CD4-positive, alpha-beta T cell treated with Interleukin-12 subunit alpha and Interleukin-12 subunit beta, for 1 hour (primary cell): ENCODE data around the gene FES.

Source experiments
- DNase-seq: peaks from one replicate; pipeline ENCODE4 v3.0.0-alpha.2; 2020

The FES gene

DNA sequence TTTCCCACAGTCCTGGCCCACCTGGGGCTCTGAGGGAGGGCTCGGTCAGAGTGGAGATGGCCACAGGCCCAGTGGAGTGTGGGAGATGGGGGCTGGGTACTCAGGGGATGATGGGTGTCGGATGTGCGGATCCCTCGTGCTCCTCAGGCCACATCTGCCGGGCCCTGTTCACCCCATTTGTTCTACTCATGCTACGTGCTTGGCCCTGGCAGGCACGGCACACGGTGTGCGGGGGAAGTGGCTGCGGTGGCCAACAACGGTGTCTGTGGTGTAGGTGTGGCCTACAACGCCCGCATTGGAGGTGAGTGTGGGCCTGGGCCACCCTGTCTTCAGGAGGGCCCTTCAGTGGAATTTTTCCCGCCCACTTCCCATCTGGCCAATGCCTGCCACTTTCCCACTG lies 7.0 kb upstream of the FES start:
- DNase-seq = no peak

DNA sequence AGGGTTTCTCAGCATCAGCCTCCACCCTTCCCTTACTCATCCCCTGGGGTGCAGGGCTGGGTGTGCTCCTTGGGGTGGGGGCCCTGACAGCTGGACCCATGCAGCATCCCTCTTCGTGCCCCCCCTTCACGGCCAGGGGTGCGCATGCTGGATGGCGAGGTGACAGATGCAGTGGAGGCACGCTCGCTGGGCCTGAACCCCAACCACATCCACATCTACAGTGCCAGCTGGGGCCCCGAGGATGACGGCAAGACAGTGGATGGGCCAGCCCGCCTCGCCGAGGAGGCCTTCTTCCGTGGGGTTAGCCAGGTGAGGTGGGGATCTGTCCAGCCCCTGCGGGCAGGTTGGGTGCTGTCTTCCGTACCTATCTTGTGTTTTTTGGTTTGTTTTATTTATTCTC lies 6.3 kb upstream of the FES start:
- no peak for DNase-seq

- DNase-seq = no peak
Observed at GRCh38 chr15:90878660-90879059, 5.6 kb upstream of the FES start.

DNA sequence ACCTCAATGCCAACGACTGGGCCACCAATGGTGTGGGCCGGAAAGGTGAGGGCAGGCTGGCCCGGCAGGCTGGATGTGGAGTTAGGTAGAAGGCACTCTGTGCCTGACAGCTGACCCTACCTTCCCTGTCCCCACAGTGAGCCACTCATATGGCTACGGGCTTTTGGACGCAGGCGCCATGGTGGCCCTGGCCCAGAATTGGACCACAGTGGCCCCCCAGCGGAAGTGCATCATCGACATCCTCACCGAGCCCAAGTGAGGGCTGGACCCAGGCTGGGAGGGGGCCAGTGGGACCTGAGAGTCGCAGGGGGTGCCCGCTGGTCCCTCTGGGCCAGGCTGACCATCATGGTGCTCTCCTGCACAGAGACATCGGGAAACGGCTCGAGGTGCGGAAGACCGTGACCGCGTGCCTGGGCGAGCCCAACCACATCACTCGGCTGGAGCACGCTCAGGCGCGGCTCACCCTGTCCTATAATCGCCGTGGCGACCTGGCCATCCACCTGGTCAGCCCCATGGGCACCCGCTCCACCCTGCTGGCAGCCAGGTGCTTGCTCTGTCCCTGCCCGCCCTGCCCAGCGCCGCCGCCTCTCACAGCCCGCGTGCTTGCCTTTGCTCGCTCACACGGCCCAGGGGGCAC lies 4.5 kb upstream of the FES start:
- DNase-seq = no peak

DNA sequence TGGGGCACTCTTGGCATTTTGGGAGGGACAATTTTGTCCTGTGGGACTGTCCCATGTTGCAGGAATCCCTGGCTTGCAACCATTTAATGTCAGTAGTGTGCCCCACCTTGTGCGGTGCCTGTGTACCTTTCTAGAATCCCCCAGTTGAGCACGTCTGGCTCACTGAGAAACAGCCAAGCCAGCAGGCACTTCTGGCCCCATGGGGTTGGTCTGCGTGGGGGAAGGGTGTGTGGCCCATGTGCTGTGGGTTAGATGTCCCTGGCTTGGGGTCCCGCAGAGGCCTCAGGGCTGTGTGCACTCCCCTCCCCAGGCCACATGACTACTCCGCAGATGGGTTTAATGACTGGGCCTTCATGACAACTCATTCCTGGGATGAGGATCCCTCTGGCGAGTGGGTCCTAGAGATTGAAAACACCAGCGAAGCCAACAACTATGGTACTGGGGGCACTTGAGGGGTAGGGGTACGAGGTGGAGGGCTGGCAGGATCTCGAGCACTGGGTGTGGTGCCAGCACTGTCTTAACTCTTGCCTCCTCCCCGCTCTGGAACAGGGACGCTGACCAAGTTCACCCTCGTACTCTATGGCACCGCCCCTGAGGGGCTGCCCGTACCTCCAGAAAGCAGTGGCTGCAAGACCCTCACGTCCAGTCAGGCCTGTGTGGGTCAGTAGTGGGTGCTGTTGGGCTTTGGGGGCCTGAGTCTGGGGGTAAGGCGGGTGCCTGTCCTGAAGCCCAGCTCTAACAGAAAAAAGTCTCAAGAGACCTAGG lies 3.7 kb upstream of the FES start:
- DNase-seq = no peak

GRCh38 chr15:90881181-90881977 lies 2.9 kb upstream of the FES start:
- DNase-seq = no peak

DNA sequence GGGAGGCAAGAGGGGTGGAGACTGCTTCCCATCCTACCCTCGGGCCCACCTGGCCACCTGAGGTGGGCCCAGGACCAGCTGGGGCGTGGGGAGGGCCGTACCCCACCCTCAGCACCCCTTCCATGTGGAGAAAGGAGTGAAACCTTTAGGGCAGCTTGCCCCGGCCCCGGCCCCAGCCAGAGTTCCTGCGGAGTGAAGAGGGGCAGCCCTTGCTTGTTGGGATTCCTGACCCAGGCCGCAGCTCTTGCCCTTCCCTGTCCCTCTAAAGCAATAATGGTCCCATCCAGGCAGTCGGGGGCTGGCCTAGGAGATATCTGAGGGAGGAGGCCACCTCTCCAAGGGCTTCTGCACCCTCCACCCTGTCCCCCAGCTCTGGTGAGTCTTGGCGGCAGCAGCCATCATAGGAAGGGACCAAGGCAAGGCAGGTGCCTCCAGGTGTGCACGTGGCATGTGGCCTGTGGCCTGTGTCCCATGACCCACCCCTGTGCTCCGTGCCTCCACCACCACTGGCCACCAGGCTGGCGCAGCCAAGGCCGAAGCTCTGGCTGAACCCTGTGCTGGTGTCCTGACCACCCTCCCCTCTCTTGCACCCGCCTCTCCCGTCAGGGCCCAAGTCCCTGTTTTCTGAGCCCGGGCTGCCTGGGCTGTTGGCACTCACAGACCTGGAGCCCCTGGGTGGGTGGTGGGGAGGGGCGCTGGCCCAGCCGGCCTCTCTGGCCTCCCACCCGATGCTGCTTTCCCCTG lies 2.2 kb upstream of the FES start:
- DNase-seq = no peak

DNA sequence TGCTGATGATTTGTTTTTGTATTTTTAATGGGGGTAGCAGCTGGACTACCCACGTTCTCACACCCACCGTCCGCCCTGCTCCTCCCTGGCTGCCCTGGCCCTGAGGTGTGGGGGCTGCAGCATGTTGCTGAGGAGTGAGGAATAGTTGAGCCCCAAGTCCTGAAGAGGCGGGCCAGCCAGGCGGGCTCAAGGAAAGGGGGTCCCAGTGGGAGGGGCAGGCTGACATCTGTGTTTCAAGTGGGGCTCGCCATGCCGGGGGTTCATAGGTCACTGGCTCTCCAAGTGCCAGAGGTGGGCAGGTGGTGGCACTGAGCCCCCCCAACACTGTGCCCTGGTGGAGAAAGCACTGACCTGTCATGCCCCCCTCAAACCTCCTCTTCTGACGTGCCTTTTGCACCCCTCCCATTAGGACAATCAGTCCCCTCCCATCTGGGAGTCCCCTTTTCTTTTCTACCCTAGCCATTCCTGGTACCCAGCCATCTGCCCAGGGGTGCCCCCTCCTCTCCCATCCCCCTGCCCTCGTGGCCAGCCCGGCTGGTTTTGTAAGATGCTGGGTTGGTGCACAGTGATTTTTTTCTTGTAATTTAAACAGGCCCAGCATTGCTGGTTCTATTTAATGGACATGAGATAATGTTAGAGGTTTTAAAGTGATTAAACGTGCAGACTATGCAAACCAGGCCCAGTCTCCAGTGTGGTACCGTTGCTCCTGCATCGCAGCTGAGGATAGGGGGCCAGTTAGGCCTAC lies 1.4 kb upstream of the FES start:
- DNase-seq = no peak

GRCh38 chr15:90883526-90883975 lies 753 bp upstream of the FES start:
- no peak for DNase-seq

DNA sequence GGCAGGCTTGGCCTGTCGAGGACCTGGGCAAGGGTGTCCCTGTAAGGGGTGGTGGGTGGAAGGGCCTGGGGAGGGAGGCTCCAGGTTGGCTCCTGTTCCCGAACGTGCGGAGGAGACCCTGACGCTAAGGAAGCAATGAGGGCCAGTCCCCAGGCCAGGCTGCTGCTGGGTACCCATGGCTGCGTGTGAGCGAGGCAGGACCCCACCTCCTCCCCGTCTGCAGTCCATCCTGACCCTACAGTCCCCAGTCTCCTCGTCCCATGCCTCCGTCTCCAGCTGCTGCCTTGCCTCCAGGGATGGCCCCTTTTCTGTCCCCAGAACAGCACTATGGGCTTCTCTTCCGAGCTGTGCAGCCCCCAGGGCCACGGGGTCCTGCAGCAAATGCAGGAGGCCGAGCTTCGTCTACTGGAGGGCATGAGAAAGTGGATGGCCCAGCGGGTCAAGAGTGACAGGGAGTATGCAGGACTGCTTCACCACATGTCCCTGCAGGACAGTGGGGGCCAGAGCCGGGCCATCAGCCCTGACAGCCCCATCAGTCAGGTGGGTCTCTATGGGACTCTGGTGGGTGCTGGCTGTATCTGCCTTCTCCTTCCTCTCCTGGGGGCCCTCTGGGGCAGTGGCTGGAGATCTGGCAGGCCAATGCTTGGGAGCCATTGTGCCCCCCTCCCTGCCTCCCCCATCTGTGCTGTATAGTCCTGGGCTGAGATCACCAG lies 571 bp downstream of the FES start:
- DNase-seq = no peak

DNA sequence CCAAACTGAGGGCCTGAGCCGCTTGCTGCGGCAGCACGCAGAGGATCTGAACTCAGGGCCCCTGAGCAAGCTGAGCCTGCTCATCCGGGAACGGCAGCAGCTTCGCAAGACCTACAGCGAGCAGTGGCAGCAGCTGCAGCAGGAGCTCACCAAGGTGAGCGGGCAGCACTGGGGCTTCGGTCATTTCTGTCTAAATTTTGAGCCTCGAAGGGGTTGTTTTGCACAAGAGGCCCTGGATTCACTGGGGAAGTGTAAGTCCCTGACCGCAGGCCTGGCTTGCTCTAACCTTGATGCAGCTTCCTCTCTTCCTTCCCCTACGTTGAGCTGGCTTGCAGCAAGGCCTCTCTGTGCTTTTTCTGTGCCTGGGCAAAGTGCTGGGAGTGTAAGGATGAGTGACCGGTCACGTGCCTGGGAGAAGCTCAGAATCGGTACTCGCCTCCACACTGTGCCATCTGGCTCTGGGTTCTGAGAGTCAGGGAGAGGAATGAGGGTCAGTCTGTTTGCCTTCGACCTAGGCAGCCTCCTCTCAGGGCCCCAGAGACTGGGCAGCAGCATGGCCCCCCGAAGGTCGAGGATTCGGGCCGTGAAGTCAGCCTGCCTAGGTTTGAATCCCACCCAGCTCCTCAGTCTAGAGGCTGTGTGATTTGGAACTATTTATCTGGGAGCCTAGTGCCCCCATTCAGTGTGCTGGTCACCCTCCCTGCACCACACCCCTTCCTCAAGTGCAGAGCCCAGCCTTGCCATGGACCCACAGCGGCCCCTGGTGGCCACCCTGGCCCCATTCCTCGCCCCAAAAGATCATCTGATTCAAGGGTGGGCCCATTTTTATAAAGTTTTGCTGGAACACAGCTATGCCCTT lies 1.4 kb downstream of the FES start:
- DNase-seq = peak; percentile 79

- no peak for DNase-seq
Observed at GRCh38 chr15:90886291-90886614, 1.9 kb downstream of the FES start.

- DNase-seq = no peak
Observed at GRCh38 chr15:90887037-90887481, 2.8 kb downstream of the FES start.

- peak; percentile 29 for DNase-seq
Observed at GRCh38 chr15:90889313-90889730, 5.0 kb downstream of the FES start.

- no peak for DNase-seq
Observed at GRCh38 chr15:90889736-90890456, 5.6 kb downstream of the FES start.

- no peak for DNase-seq
Observed at GRCh38 chr15:90890839-90891238, 6.5 kb downstream of the FES start.

DNA sequence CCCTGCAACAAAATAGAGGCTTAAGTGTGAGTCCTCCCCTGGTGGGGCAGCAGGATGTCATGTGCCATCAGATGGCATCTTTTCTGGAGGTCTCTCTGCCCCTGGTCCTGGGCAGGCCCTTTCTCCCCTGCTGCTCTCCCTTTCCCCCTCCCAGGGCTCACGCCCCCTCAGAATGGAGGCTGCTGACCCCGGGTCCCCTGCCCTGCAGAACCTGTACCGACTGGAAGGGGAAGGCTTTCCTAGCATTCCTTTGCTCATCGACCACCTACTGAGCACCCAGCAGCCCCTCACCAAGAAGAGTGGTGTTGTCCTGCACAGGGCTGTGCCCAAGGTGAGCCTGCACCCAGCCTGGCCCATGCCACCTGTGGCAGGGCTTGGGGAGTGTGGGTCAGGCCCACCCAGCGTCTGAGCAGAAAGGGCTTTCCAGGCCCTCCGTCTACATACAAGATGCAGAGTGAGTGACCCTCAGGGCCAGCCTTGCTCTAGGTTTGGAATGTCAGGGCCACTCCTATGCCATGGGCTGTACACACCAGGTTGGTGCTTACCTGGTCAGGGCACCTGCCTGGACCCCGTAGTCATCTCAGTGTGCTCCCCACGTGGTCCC lies 7.1 kb downstream of the FES start:
- no peak for DNase-seq

- no peak for DNase-seq
Observed at GRCh38 chr15:90892023-90892422, 7.7 kb downstream of the FES start.

DNA sequence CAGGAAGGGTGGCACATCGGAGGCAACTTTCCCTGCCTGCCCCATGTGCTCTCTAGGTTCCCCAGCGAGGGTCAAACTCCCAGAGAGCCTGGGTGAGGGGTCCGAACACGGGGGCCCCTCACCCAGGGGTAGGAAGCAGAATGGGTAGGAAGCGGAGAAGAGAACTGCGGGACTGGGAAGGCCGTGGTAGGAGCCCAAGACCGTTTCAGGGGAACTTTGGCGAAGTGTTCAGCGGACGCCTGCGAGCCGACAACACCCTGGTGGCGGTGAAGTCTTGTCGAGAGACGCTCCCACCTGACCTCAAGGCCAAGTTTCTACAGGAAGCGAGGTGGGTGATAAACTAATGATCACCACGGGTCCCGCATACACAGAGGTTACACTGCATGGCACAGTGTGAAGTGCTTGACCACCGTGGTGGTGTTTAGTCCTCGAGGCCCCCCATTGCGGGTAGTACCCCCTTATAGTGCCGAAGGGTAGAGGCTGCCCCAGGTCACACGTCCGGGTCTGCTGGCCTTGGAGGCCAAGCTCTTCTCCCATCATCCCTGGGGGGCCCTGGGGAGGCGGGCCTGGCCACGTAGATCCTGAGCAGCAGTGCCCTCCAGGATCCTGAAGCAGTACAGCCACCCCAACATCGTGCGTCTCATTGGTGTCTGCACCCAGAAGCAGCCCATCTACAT lies 8.3 kb downstream of the FES start:
- DNase-seq = no peak
